Measurements from ENCODE around the gene TBL1Y.
"Not testable (repeated sequence)": the region's sequence is repeated elsewhere in the genome, so short reads cannot be mapped to it uniquely, and the experiment has no call there.

The TBL1Y gene

GRCh38 chrY:6908021-6908420 lies 2.5 kb upstream of the TBL1Y start:
- no CpG with 5 or more reads among the region's 6 CpGs for WGBS (ENCODE audit: extremely low coverage, insufficient coverage, low lambda C conversion rate)
- H3K79me1 ChIP-seq (ENCODE audit: low read length): not testable (repeated sequence)

DNA sequence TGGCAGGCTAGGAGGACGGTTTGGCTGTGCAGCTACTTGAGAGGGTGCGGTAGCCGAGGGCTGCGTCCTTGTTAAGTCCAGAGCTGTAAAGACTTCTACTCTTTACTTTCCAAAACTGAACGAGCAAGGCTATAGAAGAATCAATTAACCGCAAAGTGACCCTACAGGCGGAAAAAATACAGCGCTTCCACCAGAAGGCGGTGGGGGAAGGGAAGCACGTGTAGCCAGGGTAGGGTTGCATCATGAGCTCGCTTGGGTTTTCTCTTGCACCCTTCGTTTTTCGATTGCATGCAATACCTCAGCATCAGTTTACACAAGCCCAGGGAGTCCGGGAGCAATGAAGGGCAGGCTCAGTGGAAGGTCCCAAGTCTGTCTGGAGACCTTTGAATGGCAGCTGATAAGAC lies 1.4 kb upstream of the TBL1Y start:
- no peak overlapping the region for H2AK5ac ChIP-seq (ENCODE audit: low read length)
- no peak overlapping the region for H3K4me3 ChIP-seq (ENCODE audit: low read length)
- peak overlapping the region; percentile 70 for H3K4ac ChIP-seq (ENCODE audit: low read depth, low read length)
- H2BK15ac ChIP-seq (replicated peaks; ENCODE audit: low read depth): no peak overlapping the region
- peak overlapping the region; percentile 73 for H3K9ac ChIP-seq (ENCODE audit: low read length)
- no peak overlapping the region for H2BK5ac ChIP-seq (ENCODE audit: low read length)
- H3K79me1 ChIP-seq (ENCODE audit: low read length): no peaks in the 10 kb centered on the region
- H3K56ac ChIP-seq (ENCODE audit: low read length): peak overlapping the region; percentile 82
- no peak overlapping the region for H4K5ac ChIP-seq (ENCODE audit: low read length)
- H3K79me2 ChIP-seq (ENCODE audit: control insufficient read depth, insufficient read depth, low read length): peaks cover 21% of the 10 kb centered on the region
- H4K8ac ChIP-seq (ENCODE audit: low read depth, low read length): no peak overlapping the region
- H3K4me1 ChIP-seq (ENCODE audit: control insufficient read depth, low read depth, low read length): no peaks in the 10 kb centered on the region
- peak overlapping the region; percentile 81 for H3K27ac ChIP-seq (ENCODE audit: low read depth, low read length)
- DNase-seq: peak; percentile 83
- H3K23ac ChIP-seq (ENCODE audit: low read length): no peak overlapping the region
- H2BK120ac ChIP-seq (ENCODE audit: low read depth, low read length): peak overlapping the region; percentile 28
- no peaks in the 10 kb centered on the region for H3K36me3 ChIP-seq (ENCODE audit: control insufficient read depth, insufficient read depth, low read length)
- no CpG with 5 or more reads among the region's 14 CpGs for WGBS (ENCODE audit: extremely low coverage, insufficient coverage, low lambda C conversion rate)
- H3K27me3 ChIP-seq (ENCODE audit: insufficient read depth, low read length, poor library complexity): no peaks in the 10 kb centered on the region
- peak overlapping the region; percentile 27 for H3K4me2 ChIP-seq (ENCODE audit: low read length)
- H3K18ac ChIP-seq (ENCODE audit: low read length): peak overlapping the region; percentile 51

More at GRCh38 chrY:6908021-6908420, 2.5 kb upstream of the TBL1Y start:
- H3K56ac ChIP-seq (ENCODE audit: low read length): peak overlapping the region; percentile 56
- H3K4me3 ChIP-seq (ENCODE audit: low read length); H2AK5ac ChIP-seq (ENCODE audit: low read length); H3K36me3 ChIP-seq (ENCODE audit: control insufficient read depth, insufficient read depth, low read length); H2BK5ac ChIP-seq (ENCODE audit: low read length); H3K18ac ChIP-seq (ENCODE audit: low read length); H3K9ac ChIP-seq (ENCODE audit: low read length); H2BK120ac ChIP-seq (ENCODE audit: low read depth, low read length); H3K4ac ChIP-seq (ENCODE audit: low read depth, low read length); H2BK15ac ChIP-seq (replicated peaks; ENCODE audit: low read depth); H3K23ac ChIP-seq (ENCODE audit: low read length); H3K4me2 ChIP-seq (ENCODE audit: low read length); H4K8ac ChIP-seq (ENCODE audit: low read depth, low read length); H4K5ac ChIP-seq (ENCODE audit: low read length); H3K4me1 ChIP-seq (ENCODE audit: control insufficient read depth, low read depth, low read length); H3K27me3 ChIP-seq (ENCODE audit: insufficient read depth, low read length, poor library complexity): not testable (repeated sequence)
- H3K79me2 ChIP-seq (ENCODE audit: control insufficient read depth, insufficient read depth, low read length): peaks cover 11% of the 10 kb centered on the region
- DNase-seq: peak; percentile 54
- peak overlapping the region; percentile 51 for H3K27ac ChIP-seq (ENCODE audit: low read depth, low read length)

DNA sequence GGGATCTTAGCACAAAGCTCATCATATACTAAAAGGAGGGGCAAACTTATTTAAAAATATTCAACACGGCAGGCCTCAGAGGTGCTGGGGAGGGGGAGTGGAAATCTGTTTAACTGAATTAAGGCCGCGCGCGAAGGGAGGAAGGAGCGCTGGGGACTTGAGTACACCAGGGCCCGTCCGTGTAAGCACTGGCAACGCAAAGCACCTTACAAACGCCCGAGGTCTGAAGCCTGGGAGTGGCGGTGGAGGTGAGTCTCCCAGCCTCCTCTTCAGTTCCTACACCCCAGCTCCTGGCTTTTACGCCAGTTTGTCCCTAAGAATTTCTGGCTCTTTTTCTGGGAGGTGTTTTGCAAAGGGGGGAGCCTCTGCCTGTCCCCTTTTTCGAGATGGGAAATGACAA lies 641 bp upstream of the TBL1Y start:
- Histone ChIP-seq H3K79me2 (ENCODE audit: control insufficient read depth, insufficient read depth, low read length) (peaks cover 26% of the 10 kb centered on the region), H3K56ac (ENCODE audit: low read length) (peak overlapping the region; percentile 82), H2BK5ac (ENCODE audit: low read length) (no peak overlapping the region), H3K4ac (ENCODE audit: low read depth, low read length) (peak overlapping the region; percentile 37), H2BK15ac (replicated peaks; ENCODE audit: low read depth) (no peak overlapping the region), H3K27ac (ENCODE audit: low read depth, low read length) (peak overlapping the region; percentile 81), H3K23ac (ENCODE audit: low read length) (no peak overlapping the region), H3K4me2 (ENCODE audit: low read length) (peak overlapping the region; percentile 27), H3K79me1 (ENCODE audit: low read length) (no peaks in the 10 kb centered on the region), H2AK5ac (ENCODE audit: low read length) (no peak overlapping the region), H4K5ac (ENCODE audit: low read length) (no peak overlapping the region), H3K4me1 (ENCODE audit: control insufficient read depth, low read depth, low read length) (no peaks in the 10 kb centered on the region), H4K8ac (ENCODE audit: low read depth, low read length) (no peak overlapping the region), H2BK120ac (ENCODE audit: low read depth, low read length) (peak overlapping the region; percentile 82), H3K9ac (ENCODE audit: low read length) (peak overlapping the region; percentile 73), H3K27me3 (ENCODE audit: insufficient read depth, low read length, poor library complexity) (no peaks in the 10 kb centered on the region), H3K4me3 (ENCODE audit: low read length) (peak overlapping the region; percentile 52), H3K18ac (ENCODE audit: low read length) (peak overlapping the region; percentile 92), H3K36me3 (ENCODE audit: control insufficient read depth, insufficient read depth, low read length) (no peaks in the 10 kb centered on the region)
- peak; percentile 74 for DNase-seq
- no CpG with 5 or more reads among the region's 14 CpGs for WGBS (ENCODE audit: extremely low coverage, insufficient coverage, low lambda C conversion rate)

GRCh38 chrY:6911253-6911881 lies 870 bp downstream of the TBL1Y start, which contains the start of gene AMELY:
Gene AMELY, minus strand, starts transcription at chrY:6911752. Its CDS starts 39,144 bp downstream, at chrY:6872608.
- peak; percentile 66 for DNase-seq
- Histone ChIP-seq H3K27ac (ENCODE audit: low read depth, low read length) (peak within 1 kb of the TSS; percentile 76), H3K56ac (ENCODE audit: low read length) (peak within 1 kb of the TSS; percentile 90), H2BK120ac (ENCODE audit: low read depth, low read length) (no peak within 1 kb of the TSS), H2BK15ac (replicated peaks; ENCODE audit: low read depth) (no peak within 1 kb of the TSS), H2AK5ac (ENCODE audit: low read length) (no peak within 1 kb of the TSS), H3K18ac (ENCODE audit: low read length) (peak within 1 kb of the TSS; percentile 95), H3K27me3 (ENCODE audit: insufficient read depth, low read length, poor library complexity) (no peaks in the 10 kb centered on the region), H3K4me3 (ENCODE audit: low read length) (peak within 1 kb of the TSS; percentile 74), H3K79me1 (ENCODE audit: low read length) (no peaks in the 10 kb centered on the region), H4K8ac (ENCODE audit: low read depth, low read length) (no peak within 1 kb of the TSS), H3K4ac (ENCODE audit: low read depth, low read length) (peak within 1 kb of the TSS; percentile 89), H3K4me2 (ENCODE audit: low read length) (peak within 1 kb of the TSS; percentile 57), H3K4me1 (ENCODE audit: control insufficient read depth, low read depth, low read length) (no peaks in the 10 kb centered on the region), H2BK5ac (ENCODE audit: low read length) (no peak within 1 kb of the TSS), H3K23ac (ENCODE audit: low read length) (peak within 1 kb of the TSS; percentile 24), H3K36me3 (ENCODE audit: control insufficient read depth, insufficient read depth, low read length) (no peaks in the 10 kb centered on the region), H3K79me2 (ENCODE audit: control insufficient read depth, insufficient read depth, low read length) (peaks cover 28% of the 10 kb centered on the region), H4K5ac (ENCODE audit: low read length) (no peak within 1 kb of the TSS), H3K9ac (ENCODE audit: low read length) (peak within 1 kb of the TSS; percentile 88)
- WGBS (ENCODE audit: extremely low coverage, insufficient coverage, low lambda C conversion rate): no CpG with 5 or more reads among the region's 52 CpGs

- Histone ChIP-seq H4K5ac (ENCODE audit: low read length) (no peak overlapping the region), H3K36me3 (ENCODE audit: control insufficient read depth, insufficient read depth, low read length) (no peaks in the 10 kb centered on the region), H3K4me1 (ENCODE audit: control insufficient read depth, low read depth, low read length) (no peaks in the 10 kb centered on the region), H2BK5ac (ENCODE audit: low read length) (no peak overlapping the region), H3K23ac (ENCODE audit: low read length) (no peak overlapping the region), H3K4ac (ENCODE audit: low read depth, low read length) (no peak overlapping the region), H2BK15ac (replicated peaks; ENCODE audit: low read depth) (no peak overlapping the region), H3K27me3 (ENCODE audit: insufficient read depth, low read length, poor library complexity) (no peaks in the 10 kb centered on the region), H3K4me2 (ENCODE audit: low read length) (no peak overlapping the region), H3K18ac (ENCODE audit: low read length) (no peak overlapping the region), H3K56ac (ENCODE audit: low read length) (no peak overlapping the region), H3K27ac (ENCODE audit: low read depth, low read length) (no peak overlapping the region), H2AK5ac (ENCODE audit: low read length) (no peak overlapping the region), H3K79me2 (ENCODE audit: control insufficient read depth, insufficient read depth, low read length) (peaks cover 30% of the 10 kb centered on the region), H2BK120ac (ENCODE audit: low read depth, low read length) (no peak overlapping the region), H3K9ac (ENCODE audit: low read length) (no peak overlapping the region), H3K4me3 (ENCODE audit: low read length) (no peak overlapping the region), H3K79me1 (ENCODE audit: low read length) (no peaks in the 10 kb centered on the region), H4K8ac (ENCODE audit: low read depth, low read length) (no peak overlapping the region)
- no peak for DNase-seq
Measured at GRCh38 chrY:6913362-6913761, 2.9 kb downstream of the TBL1Y start.

- H3K36me3 ChIP-seq (ENCODE audit: control insufficient read depth, insufficient read depth, low read length): no peaks in the 10 kb centered on the region
- H2AK5ac ChIP-seq (ENCODE audit: low read length): no peak overlapping the region
- peaks cover 2% of the 10 kb centered on the region for H3K79me2 ChIP-seq (ENCODE audit: control insufficient read depth, insufficient read depth, low read length)
- no peak overlapping the region for H3K4ac ChIP-seq (ENCODE audit: low read depth, low read length)
- H3K4me2 ChIP-seq (ENCODE audit: low read length): no peak overlapping the region
- no peak overlapping the region for H2BK15ac ChIP-seq (replicated peaks; ENCODE audit: low read depth)
- H3K4me1 ChIP-seq (ENCODE audit: control insufficient read depth, low read depth, low read length): no peaks in the 10 kb centered on the region
- no peak overlapping the region for H3K18ac ChIP-seq (ENCODE audit: low read length)
- no peak overlapping the region for H2BK5ac ChIP-seq (ENCODE audit: low read length)
- H4K8ac ChIP-seq (ENCODE audit: low read depth, low read length): no peak overlapping the region
- no peak overlapping the region for H3K56ac ChIP-seq (ENCODE audit: low read length)
- H3K27ac ChIP-seq (ENCODE audit: low read depth, low read length): no peak overlapping the region
- H3K4me3 ChIP-seq (ENCODE audit: low read length): no peak overlapping the region
- H3K79me1 ChIP-seq (ENCODE audit: low read length): no peaks in the 10 kb centered on the region
- no peak overlapping the region for H2BK120ac ChIP-seq (ENCODE audit: low read depth, low read length)
- H3K27me3 ChIP-seq (ENCODE audit: insufficient read depth, low read length, poor library complexity): no peaks in the 10 kb centered on the region
- WGBS (ENCODE audit: extremely low coverage, insufficient coverage, low lambda C conversion rate): no CpG with 5 or more reads among the region's 2 CpGs
- H4K5ac ChIP-seq (ENCODE audit: low read length): no peak overlapping the region
- H3K9ac ChIP-seq (ENCODE audit: low read length): no peak overlapping the region
- no peak overlapping the region for H3K23ac ChIP-seq (ENCODE audit: low read length)
- no peak for DNase-seq
Measured at GRCh38 chrY:6921061-6921460, 10.6 kb downstream of the TBL1Y start.
